ENCODE measurements around the gene HNRNPUL2. TPM values are rescaled to one million over a fixed set of nuclear protein-coding genes. Genes with fewer than 3 reads are reported as not detected.

HNRNPUL2 gene
- total and polyA plus RNA-seq, 4 donors = 25.6 to 53.1 (median 35.5) TPM

GRCh38 chr11:62719302-62719978 lies 7.8 kb downstream of the HNRNPUL2 start:
- ATAC-seq (ENCODE audit: insufficient read depth, low FRiP score) (no peak), DNase-seq (no peak)
- Histone ChIP-seq H3K36me3 (ENCODE audit: control insufficient read depth in 4 of 4, insufficient read depth in 4 of 4, low read length in 4 of 4) (peaks cover 57 to 83% (median 73%) of the 10 kb centered on the region in 4 donors), H3K9ac (ENCODE audit: insufficient read depth in 1 of 2, low read length in 2 of 2) (no peak overlapping the region), H3K9me3 (ENCODE audit: control insufficient read depth in 4 of 4, insufficient read depth in 3 of 4, low read length in 3 of 4) (no peaks in the 10 kb centered on the region), H3K4me1 (ENCODE audit: control insufficient read depth in 5 of 5, insufficient read depth in 5 of 5, low read length in 5 of 5) (peaks cover 0 to 7% (median 2%) of the 10 kb centered on the region in 5 donors), H3K27me3 (ENCODE audit: control insufficient read depth in 3 of 3, insufficient read depth in 3 of 3, low read length in 2 of 3) (no peaks in the 10 kb centered on the region), H3K4me3 (no peak overlapping the region), H3K27ac (ENCODE audit: low read depth in 1 of 2, low read length in 1 of 2) (no peak overlapping the region)
- WGBS, 2 donors = 72 to 76% methylated on average over 2 of the region's 2 CpGs
- no peak for TF ChIP-seq CTCF (IDR thresholded peaks at IDR 0.05; ENCODE audit: control extremely low read depth, extremely low read depth)

GRCh38 chr11:62716816-62717215 lies 10.4 kb downstream of the HNRNPUL2 start:
- no peak for ATAC-seq (ENCODE audit: insufficient read depth, low FRiP score)
- H3K4me1 ChIP-seq (ENCODE audit: control insufficient read depth in 5 of 5, insufficient read depth in 5 of 5, low read length in 5 of 5) = peaks cover 0 to 5% (median 0%) of the 10 kb centered on the region in 5 donors
- no peak for TF ChIP-seq CTCF (IDR thresholded peaks at IDR 0.05; ENCODE audit: control extremely low read depth, extremely low read depth)
- no peaks in the 10 kb centered on the region for H3K9me3 ChIP-seq (ENCODE audit: control insufficient read depth in 4 of 4, insufficient read depth in 3 of 4, low read length in 3 of 4)
- no peak overlapping the region for H3K9ac ChIP-seq (ENCODE audit: insufficient read depth in 1 of 2, low read length in 2 of 2)
- no peaks in the 10 kb centered on the region for H3K27me3 ChIP-seq (ENCODE audit: control insufficient read depth in 3 of 3, insufficient read depth in 3 of 3, low read length in 2 of 3)
- WGBS, 2 donors = 92% methylated on average over 11 of the region's 11 CpGs
- DNase-seq = no peak
- H3K4me3 ChIP-seq = no peak overlapping the region
- H3K36me3 ChIP-seq (ENCODE audit: control insufficient read depth in 4 of 4, insufficient read depth in 4 of 4, low read length in 4 of 4) = peaks cover 60 to 71% (median 62%) of the 10 kb centered on the region in 4 donors
- no peak overlapping the region for H3K27ac ChIP-seq (ENCODE audit: low read depth in 1 of 2, low read length in 1 of 2)

- 94 to 99% methylated on average over 5 of the region's 5 CpGs for WGBS, 2 donors
- Histone ChIP-seq H3K4me3 (no peak overlapping the region), H3K4me1 (ENCODE audit: control insufficient read depth in 5 of 5, insufficient read depth in 5 of 5, low read length in 5 of 5) (peaks cover 0 to 5% (median 0%) of the 10 kb centered on the region in 5 donors), H3K9me3 (ENCODE audit: control insufficient read depth in 4 of 4, insufficient read depth in 3 of 4, low read length in 3 of 4) (no peaks in the 10 kb centered on the region), H3K36me3 (ENCODE audit: control insufficient read depth in 4 of 4, insufficient read depth in 4 of 4, low read length in 4 of 4) (peaks cover 54 to 67% (median 59%) of the 10 kb centered on the region in 4 donors), H3K9ac (ENCODE audit: insufficient read depth in 1 of 2, low read length in 2 of 2) (no peak overlapping the region), H3K27ac (ENCODE audit: low read depth in 1 of 2, low read length in 1 of 2) (no peak overlapping the region), H3K27me3 (ENCODE audit: control insufficient read depth in 3 of 3, insufficient read depth in 3 of 3, low read length in 2 of 3) (no peaks in the 10 kb centered on the region)
- ATAC-seq (ENCODE audit: insufficient read depth, low FRiP score) = no peak
- TF ChIP-seq CTCF (IDR thresholded peaks at IDR 0.05; ENCODE audit: control extremely low read depth, extremely low read depth) = no peak
- DNase-seq = no peak
Measured at GRCh38 chr11:62716206-62716605, 11.1 kb downstream of the HNRNPUL2 start.
